Adrenal gland (tissue), 12 donors: ENCODE results near the gene RAB30. TPM values are rescaled to one million over a fixed set of nuclear protein-coding genes. Genes with fewer than 3 reads are reported as not detected.

Experiments used
- DNase-seq, 7 donors: peaks; one replicate each; pipeline ENCODE4 v3.0.0-alpha.2; 2019 to 2020
- H3K27ac ChIP-seq, 5 donors: fragments of 200-600 bp; sonication (generic) in 4 of 5; 1 replicate in 3 of 5; 2 replicates in 2 of 5; pipeline versions ENCODE4 v1.5.1 to v1.8.0; 2016 to 2020; ENCODE audit warnings: mild to moderate bottlenecking in 1 of 5
- H3K27me3 ChIP-seq: fragments of 200-600 bp; 2 replicates; pipeline ENCODE4 v1.8.0; 2021
- H3K36me3 ChIP-seq, 2 donors: fragments of 200-600 bp; replicated peaks in 1 of 2; 1 replicate in 1 of 2; 2 replicates in 1 of 2; pipeline versions ENCODE4 v1.5.1 to v1.8.0; 2018 to 2022
- H3K4me1 ChIP-seq, 2 donors: fragments of 200-600 bp; replicated peaks in 1 of 2; 1 replicate in 1 of 2; 2 replicates in 1 of 2; pipeline versions ENCODE4 v1.5.1 to v1.8.0; 2018 to 2021
- H3K4me3 ChIP-seq, 4 donors: fragments of 200-600 bp; sonication (generic) in 3 of 4; one replicate each; pipeline ENCODE4 v1.5.1; 2016 to 2018
- H3K9me3 ChIP-seq, 3 donors: fragments of 200-600 bp; sonication (generic) in 1 of 3; replicated peaks in 1 of 3; 1 replicate in 2 of 3; 2 replicates in 1 of 3; pipeline versions ENCODE4 v1.5.1 to v1.8.0; 2016 to 2021
- POLR2A ChIP-seq, 2 donors: fragments of 450-650 bp; IDR thresholded peaks; one replicate each; pipeline ENCODE4 v1.6.1; 2017; ENCODE audit warnings: antibody characterized with exemption in 2 of 2, mild to moderate bottlenecking in 2 of 2, moderate library complexity in 1 of 2
- WGBS, 4 donors: extraction: QIAGEN DNeasy Blood & Tissue Kit in 2 of 4; methylation state at CpG; one replicate each; pipeline versions ENCODE4 v1.1.5 to v1.1.7; 2013 to 2017; 5-methylcytosine and 5-hydroxymethylcytosine counted together
- intact Hi-C, 2 donors: fragments of 100-400 bp; cut with DNase I; formaldehyde crosslinking; loops; one replicate each; pipeline versions ENCODE4 v1.14.1 to v1.15.0; 2022 to 2023
- polyA plus RNA-seq, 3 donors: library from polyadenylated mRNA; stranded (reverse); fragments of 200-250 nt in 2 of 3; fragments of 350-450 nt in 1 of 3; fragmentation: Illumina TruSeq in 1 of 3; extraction: RNeasy Lipid Tissue Mini Kit (QIAGEN cat#74804) in 1 of 3; gene quantifications; one replicate each; pipeline ENCODE4 v1.2.3, GENCODE V29; 2013 to 2014
- total RNA-seq, 9 donors: library from RNA; depleted of rRNA in 4 of 9; stranded (reverse); fragments of >200 nt in 4 of 9; fragments of 120-200 nt in 1 of 9; fragmentation: NEBNext Ultra II Directional in 1 of 9; extraction: Animal tissue kit (Norgen Biotek cat#: 25700) in 1 of 9; gene quantifications; one replicate each; pipeline versions ENCODE4 v1.1.0 to v1.2.4, GENCODE V29; 2013 to 2023
- TF ChIP-seq, protein P1 (sequence below), 6 experiments: fragments of 450-650 bp in 4 of 6; fragments of 200-600 bp in 2 of 6; sonication (generic) in 1 of 6; IDR thresholded peaks; 1 replicate in 5 of 6; 2 replicates in 1 of 6; pipeline versions ENCODE4 v1.5.1 to v1.8.0; 2016 to 2021; ENCODE audit warnings: antibody characterized with exemption in 6 of 6, mild to moderate bottlenecking in 2 of 6, moderate library complexity in 1 of 6
- donor health status: healthy with polysubstance abuse.
- donor health status: Bipolar disorder and iron deficiency.
- donor health status: DM: yes; HTN: yes; CAD: no.
- donor health status: DM: no; HTN: no; CAD: no.
- donor health status: DM: no; HTN: no; CAD: no.
- donor health status: DM: yes; HTN: yes; CAD: no.

RAB30 gene
- total and polyA plus RNA-seq, 12 donors: 5.1 to 69.4 (median 41.7) TPM

DNA sequence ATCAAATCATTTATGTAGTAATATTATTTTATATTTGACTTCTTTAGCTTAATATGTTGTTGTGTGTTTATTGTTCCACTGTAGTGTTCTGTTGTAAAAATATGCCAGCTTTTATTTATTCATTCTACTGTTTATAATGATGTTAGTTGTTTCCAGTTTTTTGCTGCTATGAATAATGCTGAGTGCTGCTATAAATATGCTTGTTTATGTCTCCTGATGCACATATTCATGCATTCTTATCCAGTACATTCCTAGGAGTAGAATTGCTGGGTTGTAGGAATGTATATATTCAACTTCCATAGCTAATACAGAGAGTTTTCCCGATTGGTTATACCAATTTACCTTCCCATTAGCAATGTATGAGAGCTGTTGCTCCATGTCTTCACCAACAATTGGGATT lies 33.5 kb upstream of the RAB30 start:
- TF ChIP-seq, protein P1, sequence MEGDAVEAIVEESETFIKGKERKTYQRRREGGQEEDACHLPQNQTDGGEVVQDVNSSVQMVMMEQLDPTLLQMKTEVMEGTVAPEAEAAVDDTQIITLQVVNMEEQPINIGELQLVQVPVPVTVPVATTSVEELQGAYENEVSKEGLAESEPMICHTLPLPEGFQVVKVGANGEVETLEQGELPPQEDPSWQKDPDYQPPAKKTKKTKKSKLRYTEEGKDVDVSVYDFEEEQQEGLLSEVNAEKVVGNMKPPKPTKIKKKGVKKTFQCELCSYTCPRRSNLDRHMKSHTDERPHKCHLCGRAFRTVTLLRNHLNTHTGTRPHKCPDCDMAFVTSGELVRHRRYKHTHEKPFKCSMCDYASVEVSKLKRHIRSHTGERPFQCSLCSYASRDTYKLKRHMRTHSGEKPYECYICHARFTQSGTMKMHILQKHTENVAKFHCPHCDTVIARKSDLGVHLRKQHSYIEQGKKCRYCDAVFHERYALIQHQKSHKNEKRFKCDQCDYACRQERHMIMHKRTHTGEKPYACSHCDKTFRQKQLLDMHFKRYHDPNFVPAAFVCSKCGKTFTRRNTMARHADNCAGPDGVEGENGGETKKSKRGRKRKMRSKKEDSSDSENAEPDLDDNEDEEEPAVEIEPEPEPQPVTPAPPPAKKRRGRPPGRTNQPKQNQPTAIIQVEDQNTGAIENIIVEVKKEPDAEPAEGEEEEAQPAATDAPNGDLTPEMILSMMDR (IDR thresholded peaks at IDR 0.05): no peak
- no peak for TF ChIP-seq POLR2A (IDR thresholded peaks at IDR 0.05)
- DNase-seq: no peak
- H3K36me3 ChIP-seq: no peaks in the 10 kb centered on the region
- 76 to 95% (median 88%) methylated on average over 1 of the region's 1 CpG for WGBS, 4 donors
- no peaks in the 10 kb centered on the region for H3K27me3 ChIP-seq
- H3K27ac ChIP-seq: no peak overlapping the region
- H3K4me1 ChIP-seq: no peaks in the 10 kb centered on the region
- no peak overlapping the region for H3K4me3 ChIP-seq
- H3K9me3 ChIP-seq: no peaks in the 10 kb centered on the region
- intact Hi-C loops: no loop called here

DNA sequence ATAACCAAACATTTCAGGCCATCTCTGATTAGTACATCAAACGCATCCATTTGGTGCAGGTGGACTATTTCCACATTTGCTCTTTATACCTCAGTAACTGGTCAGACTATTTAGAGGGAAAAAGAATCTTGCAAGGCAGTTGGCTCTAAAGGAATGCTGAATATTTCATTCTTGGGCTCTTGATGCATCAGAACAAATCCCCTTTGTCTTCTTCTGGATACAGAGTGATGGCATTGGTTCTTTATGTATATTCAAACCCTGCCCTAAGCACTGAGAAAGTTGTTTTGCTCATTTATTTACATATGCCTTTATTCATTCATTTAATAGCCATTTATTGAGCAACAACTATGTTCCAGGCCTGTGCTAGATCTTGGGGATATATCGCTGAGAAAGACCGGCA lies 31.1 kb upstream of the RAB30 start:
- Histone ChIP-seq H3K36me3 (no peaks in the 10 kb centered on the region), H3K27me3 (no peaks in the 10 kb centered on the region), H3K9me3 (no peaks in the 10 kb centered on the region), H3K27ac (no peak overlapping the region), H3K4me1 (no peaks in the 10 kb centered on the region), H3K4me3 (no peak overlapping the region)
- intact Hi-C loops: no loop called here
- 92 to 96% (median 93%) methylated on average over 3 of the region's 3 CpGs for WGBS, 4 donors
- DNase-seq: no peak
- no peak for TF ChIP-seq POLR2A (IDR thresholded peaks at IDR 0.05)
- TF ChIP-seq, protein P1 (IDR thresholded peaks at IDR 0.05): no peak

DNA sequence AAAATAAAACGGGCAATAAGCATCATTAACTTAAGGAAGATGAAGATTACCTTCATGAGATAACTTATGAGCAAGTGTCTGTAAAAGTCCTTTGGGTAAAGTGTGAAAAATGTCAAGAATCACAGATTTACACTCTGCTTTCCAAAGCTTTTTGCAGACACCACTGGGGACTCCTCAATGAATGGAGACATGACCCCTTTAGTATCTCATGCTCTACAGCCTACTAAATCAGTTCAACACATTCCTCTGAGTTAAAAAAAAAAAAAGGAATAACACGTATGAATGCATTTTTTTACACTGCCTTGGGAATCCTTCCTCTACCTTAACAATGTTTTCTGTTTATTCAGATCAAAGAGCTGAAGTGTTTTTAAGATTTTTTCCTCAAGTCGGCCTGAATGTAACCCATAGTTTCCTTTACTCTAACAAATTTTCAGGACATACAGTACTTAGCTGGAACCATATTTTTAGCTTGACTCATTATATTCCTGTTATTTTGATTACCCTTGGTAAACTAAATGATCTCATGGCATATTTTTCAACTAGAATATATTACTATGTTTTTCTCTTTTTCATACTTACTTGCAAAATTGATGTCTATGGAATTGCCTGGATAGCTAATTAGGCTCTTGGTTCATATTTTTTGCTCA lies 25.9 kb upstream of the RAB30 start:
- no peak overlapping the region for H3K27ac ChIP-seq
- intact Hi-C loops: no loop called here
- H3K36me3 ChIP-seq: no peaks in the 10 kb centered on the region
- H3K4me1 ChIP-seq: peaks cover 0 to 7% of the 10 kb centered on the region in 2 donors
- H3K4me3 ChIP-seq: no peak overlapping the region
- TF ChIP-seq POLR2A (IDR thresholded peaks at IDR 0.05): no peak
- TF ChIP-seq, protein P1 (IDR thresholded peaks at IDR 0.05): no peak
- DNase-seq: no peak
- WGBS, 4 donors: 40 to 51% (median 45%) methylated on average over 3 of the region's 3 CpGs
- no peaks in the 10 kb centered on the region for H3K9me3 ChIP-seq
- H3K27me3 ChIP-seq: no peaks in the 10 kb centered on the region

DNA sequence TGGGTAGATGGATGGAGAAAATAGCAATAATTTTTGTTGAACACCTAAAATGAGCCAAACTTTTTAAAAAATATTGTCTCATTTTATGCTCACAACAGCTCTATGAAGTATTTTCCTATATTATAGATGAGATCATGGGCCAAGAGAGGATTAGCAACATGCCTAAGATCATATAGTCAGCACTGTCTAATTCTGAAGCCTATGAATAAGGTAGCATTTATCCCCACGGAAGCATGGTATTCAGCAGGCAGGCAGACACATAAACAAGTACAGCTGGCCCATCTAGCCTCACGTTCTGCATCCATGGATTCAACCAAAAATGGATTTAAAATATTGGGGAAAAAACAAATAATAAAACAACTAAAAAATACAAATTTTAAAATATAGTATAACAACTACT lies 21.9 kb upstream of the RAB30 start:
- no peak for TF ChIP-seq POLR2A (IDR thresholded peaks at IDR 0.05)
- TF ChIP-seq, protein P1 (IDR thresholded peaks at IDR 0.05): no peak
- Histone ChIP-seq H3K36me3 (no peaks in the 10 kb centered on the region), H3K4me3 (no peak overlapping the region), H3K4me1 (peaks cover 0 to 10% of the 10 kb centered on the region in 2 donors), H3K9me3 (no peaks in the 10 kb centered on the region), H3K27me3 (no peaks in the 10 kb centered on the region), H3K27ac (no peak overlapping the region)
- intact Hi-C loops: no loop called here
- no peak for DNase-seq
- WGBS, 4 donors: 69 to 87% (median 75%) methylated on average over 2 of the region's 2 CpGs
